GM12878 (cell line): ENCODE measurements around the gene GRN. TPM values are rescaled to one million over a fixed set of nuclear protein-coding genes. Genes with fewer than 3 reads are reported as not detected.
A peak's percentile ranks its signal among the peaks of the same experiment; 100 is the strongest.

Experiments
- BACH1 ChIP-seq: fragments of 450-650 bp; IDR thresholded peaks from 2 replicates; pipeline ENCODE4 v1.6.1; 2017; ENCODE audit warnings: mild to moderate bottlenecking, borderline replicate concordance
- BCLAF1 ChIP-seq: fragments of 450-650 bp; IDR thresholded peaks from 2 replicates; pipeline ENCODE4 v1.6.1; 2017; ENCODE audit warnings: antibody characterized with exemption, mild to moderate bottlenecking, moderate library complexity
- BRCA1 ChIP-seq: IDR thresholded peaks from 2 replicates; pipeline ENCODE4 v1.6.1; 2011; ENCODE audit warnings: low read depth, low read length, improper control_type of control experiment
- CBFB ChIP-seq: IDR thresholded peaks from 2 replicates; pipeline ENCODE4 v1.6.1; 2016; ENCODE audit warnings: antibody characterized with exemption, low read depth
- CEBPB ChIP-seq, 2 experiments: fragments of 150-350 bp in 1 of 2; IDR thresholded peaks; 2 replicates each; pipeline ENCODE4 v1.6.1; 2012 to 2014; ENCODE audit warnings: low read depth in 2 of 2, low read length in 2 of 2, borderline replicate concordance in 1 of 2, inconsistent platforms in 1 of 2
- CHD1 ChIP-seq: IDR thresholded peaks from 2 replicates; pipeline ENCODE4 v1.6.1; 2012; ENCODE audit warnings: low read depth, low read length, improper control_type of control experiment
- CHD4 ChIP-seq: fragments of 200-600 bp; sonication (generic); IDR thresholded peaks from 2 replicates; pipeline ENCODE4 v1.6.1; 2016; ENCODE audit warnings: mild to moderate bottlenecking
- CREB1 ChIP-seq: IDR thresholded peaks from 2 replicates; pipeline ENCODE4 v1.6.1; 2012; ENCODE audit warnings: low read depth, mild to moderate bottlenecking, inconsistent platforms
- FOS ChIP-seq: IDR thresholded peaks from 3 replicates; pipeline ENCODE4 v1.6.1; 2011; ENCODE audit warnings: borderline replicate concordance; ENCODE audit not compliant: insufficient read length; ENCODE audit errors: extremely low read depth
- KLF5 ChIP-seq: fragments of 450-650 bp; IDR thresholded peaks from 2 replicates; pipeline ENCODE4 v1.6.1; 2014; ENCODE audit warnings: mild to moderate bottlenecking; ENCODE audit not compliant: partially characterized antibody
- LARP7 ChIP-seq: fragments of 450-650 bp; IDR thresholded peaks from 2 replicates; pipeline ENCODE4 v1.6.1; 2017; ENCODE audit warnings: mild to moderate bottlenecking
- MEF2A ChIP-seq: IDR thresholded peaks from 2 replicates; pipeline ENCODE4 v1.6.1; 2011; ENCODE audit warnings: low read depth, mild to moderate bottlenecking, low read length, moderate library complexity; ENCODE audit not compliant: insufficient read depth
- NFXL1 ChIP-seq: fragments of 450-650 bp; IDR thresholded peaks from 2 replicates; pipeline ENCODE4 v1.6.1; 2017; ENCODE audit warnings: antibody characterized with exemption, mild to moderate bottlenecking, borderline replicate concordance
- NR2F1 ChIP-seq: fragments of 450-650 bp; conservative IDR thresholded peaks from 2 replicates; pipeline ENCODE4 v1.6.1; 2017; ENCODE audit warnings: mild to moderate bottlenecking
- POU2F2 ChIP-seq: IDR thresholded peaks from 3 replicates; pipeline ENCODE4 v1.6.1; 2011; ENCODE audit warnings: low read depth, mild to moderate bottlenecking, low read length, borderline replicate concordance
- RB1 ChIP-seq: fragments of 450-650 bp; formaldehyde crosslinking; IDR thresholded peaks from 2 replicates; pipeline ENCODE4 v1.6.1; 2017; ENCODE audit warnings: mild to moderate bottlenecking, borderline replicate concordance
- RUNX3 ChIP-seq: IDR thresholded peaks from 2 replicates; pipeline ENCODE4 v1.6.1; 2012; ENCODE audit warnings: low read length, inconsistent platforms
- SMAD1 ChIP-seq: fragments of 450-650 bp; IDR thresholded peaks from 2 replicates; pipeline ENCODE4 v1.6.1; 2018; ENCODE audit warnings: mild to moderate bottlenecking, low read depth; ENCODE audit not compliant: partially characterized antibody
- SPI1 ChIP-seq: IDR thresholded peaks from 2 replicates; pipeline ENCODE4 v1.6.1; 2011; ENCODE audit warnings: low read depth, mild to moderate bottlenecking, low read length, moderate library complexity, borderline replicate concordance; ENCODE audit not compliant: insufficient read depth
- TBL1XR1 ChIP-seq: IDR thresholded peaks from 2 replicates; pipeline ENCODE4 v1.6.1; 2012; ENCODE audit warnings: low read depth, low read length, improper control_type of control experiment
- ZNF274 ChIP-seq: IDR thresholded peaks from one replicate; pipeline ENCODE4 v1.8.0; 2011; ENCODE audit not compliant: insufficient read length, insufficient read depth
- ZNF622 ChIP-seq: fragments of 450-650 bp; IDR thresholded peaks from 2 replicates; pipeline ENCODE4 v1.6.1; 2017; ENCODE audit warnings: mild to moderate bottlenecking, inconsistent platforms
- polyA plus RNA-seq, 11 experiments: library from polyadenylated mRNA; depleted of rRNA in 4 of 11; unstranded in 6 of 11; stranded (reverse) in 5 of 11; fragments of >200 nt; fragmentation: Nextera tagmentation in 4 of 11; fragmentation: Illumina TruSeq in 1 of 11; extraction: Ambion mirVana in 4 of 11; extraction: Trizol in 1 of 11; gene quantifications; 1 replicate in 1 of 11; 2 replicates in 10 of 11; pipeline versions ENCODE4 v1.2.1 to v1.2.3, GENCODE V29; 2011 to 2016; ENCODE audit warnings: inconsistent platforms in 2 of 11, missing spikeins in 2 of 11, low read depth in 1 of 11
- total RNA-seq, 4 experiments: library from RNA; depleted of rRNA in 3 of 4; stranded (reverse); fragments of >200 nt in 3 of 4; fragmentation: Illumina TruSeq in 1 of 4; extraction: Trizol in 1 of 4; gene quantifications; 2 replicates each; pipeline versions ENCODE4 v1.2.1 to v1.2.3, GENCODE V29; 2013 to 2021
- TF ChIP-seq, protein P1 (sequence below): IDR thresholded peaks from 2 replicates; pipeline ENCODE4 v1.6.1; 2011; ENCODE audit warnings: mild to moderate bottlenecking, low read depth, low read length, moderate library complexity; ENCODE audit not compliant: insufficient replicate concordance
- TF ChIP-seq, protein P2 (sequence below): fragments of 150-350 bp; IDR thresholded peaks from 2 replicates; pipeline ENCODE4 v1.6.1; 2014; ENCODE audit warnings: mild to moderate bottlenecking, low read depth, low read length
- TF ChIP-seq, protein P3 (sequence below): fragments of 450-650 bp; IDR thresholded peaks from 2 replicates; pipeline ENCODE4 v1.6.1; 2018; ENCODE audit warnings: borderline replicate concordance, mild to moderate bottlenecking; ENCODE audit not compliant: partially characterized antibody

Gene GRN
- total and polyA plus RNA-seq, 10 of the 15 experiments (the other 5 are each of a cell fraction or from before 2014, with no cell fraction given), result 22.3 to 389 (median 139) TPM

GRCh38 chr17:44345454-44346026 is 438 bp downstream of the GRN start (continued):
- no peak for TF ChIP-seq ZNF274
- no peak for TF ChIP-seq CEBPB (IDR thresholded peaks at IDR 0.05; ENCODE audit: borderline replicate concordance in 1 of 2, low read depth in 2 of 2, low read length in 2 of 2)
- TF ChIP-seq NR2F1, result no peak
- no peak for TF ChIP-seq SMAD1
- TF ChIP-seq KLF5, result no peak
- no peak for TF ChIP-seq TBL1XR1
- no peak for TF ChIP-seq BRCA1
- no peak for TF ChIP-seq MEF2A
- TF ChIP-seq BACH1, result no peak
- 0 out of 2 replicates have a peak, but pooled peaks have one; percentile 9 for TF ChIP-seq CREB1
- TF ChIP-seq RUNX3, result peak; percentile 5
- TF ChIP-seq LARP7, result no peak
- 0 out of 3 replicates have a peak, but pooled peaks have one; percentile 5 for TF ChIP-seq POU2F2
- TF ChIP-seq, protein P1, sequence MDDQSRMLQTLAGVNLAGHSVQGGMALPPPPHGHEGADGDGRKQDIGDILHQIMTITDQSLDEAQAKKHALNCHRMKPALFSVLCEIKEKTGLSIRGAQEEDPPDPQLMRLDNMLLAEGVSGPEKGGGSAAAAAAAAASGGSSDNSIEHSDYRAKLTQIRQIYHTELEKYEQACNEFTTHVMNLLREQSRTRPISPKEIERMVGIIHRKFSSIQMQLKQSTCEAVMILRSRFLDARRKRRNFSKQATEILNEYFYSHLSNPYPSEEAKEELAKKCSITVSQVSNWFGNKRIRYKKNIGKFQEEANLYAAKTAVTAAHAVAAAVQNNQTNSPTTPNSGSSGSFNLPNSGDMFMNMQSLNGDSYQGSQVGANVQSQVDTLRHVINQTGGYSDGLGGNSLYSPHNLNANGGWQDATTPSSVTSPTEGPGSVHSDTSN, result no peak
- TF ChIP-seq NFXL1, result no peak
- TF ChIP-seq, protein P2, sequence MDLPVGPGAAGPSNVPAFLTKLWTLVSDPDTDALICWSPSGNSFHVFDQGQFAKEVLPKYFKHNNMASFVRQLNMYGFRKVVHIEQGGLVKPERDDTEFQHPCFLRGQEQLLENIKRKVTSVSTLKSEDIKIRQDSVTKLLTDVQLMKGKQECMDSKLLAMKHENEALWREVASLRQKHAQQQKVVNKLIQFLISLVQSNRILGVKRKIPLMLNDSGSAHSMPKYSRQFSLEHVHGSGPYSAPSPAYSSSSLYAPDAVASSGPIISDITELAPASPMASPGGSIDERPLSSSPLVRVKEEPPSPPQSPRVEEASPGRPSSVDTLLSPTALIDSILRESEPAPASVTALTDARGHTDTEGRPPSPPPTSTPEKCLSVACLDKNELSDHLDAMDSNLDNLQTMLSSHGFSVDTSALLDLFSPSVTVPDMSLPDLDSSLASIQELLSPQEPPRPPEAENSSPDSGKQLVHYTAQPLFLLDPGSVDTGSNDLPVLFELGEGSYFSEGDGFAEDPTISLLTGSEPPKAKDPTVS, result no peak
- no peak for TF ChIP-seq CHD1
- TF ChIP-seq CHD4, result no peak
- TF ChIP-seq BCLAF1, result no peak
- TF ChIP-seq ZNF622, result no peak
- TF ChIP-seq FOS, result no peak
- peak; percentile 5; the same call in 1 of the 2 replicates for TF ChIP-seq SPI1
- TF ChIP-seq CBFB, result no peak
- TF ChIP-seq RB1, result no peak
- TF ChIP-seq, protein P3, sequence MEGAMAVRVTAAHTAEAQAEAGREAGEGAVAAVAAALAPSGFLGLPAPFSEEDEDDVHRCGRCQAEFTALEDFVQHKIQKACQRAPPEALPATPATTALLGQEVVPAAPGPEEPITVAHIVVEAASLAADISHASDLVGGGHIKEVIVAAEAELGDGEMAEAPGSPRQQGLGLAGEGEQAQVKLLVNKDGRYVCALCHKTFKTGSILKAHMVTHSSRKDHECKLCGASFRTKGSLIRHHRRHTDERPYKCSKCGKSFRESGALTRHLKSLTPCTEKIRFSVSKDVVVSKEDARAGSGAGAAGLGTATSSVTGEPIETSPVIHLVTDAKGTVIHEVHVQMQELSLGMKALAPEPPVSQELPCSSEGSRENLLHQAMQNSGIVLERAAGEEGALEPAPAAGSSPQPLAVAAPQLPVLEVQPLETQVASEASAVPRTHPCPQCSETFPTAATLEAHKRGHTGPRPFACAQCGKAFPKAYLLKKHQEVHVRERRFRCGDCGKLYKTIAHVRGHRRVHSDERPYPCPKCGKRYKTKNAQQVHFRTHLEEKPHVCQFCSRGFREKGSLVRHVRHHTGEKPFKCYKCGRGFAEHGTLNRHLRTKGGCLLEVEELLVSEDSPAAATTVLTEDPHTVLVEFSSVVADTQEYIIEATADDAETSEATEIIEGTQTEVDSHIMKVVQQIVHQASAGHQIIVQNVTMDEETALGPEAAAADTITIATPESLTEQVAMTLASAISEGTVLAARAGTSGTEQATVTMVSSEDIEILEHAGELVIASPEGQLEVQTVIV, result no peak
